ENCODE measurements around the gene CRADD.

CRADD gene

DNA sequence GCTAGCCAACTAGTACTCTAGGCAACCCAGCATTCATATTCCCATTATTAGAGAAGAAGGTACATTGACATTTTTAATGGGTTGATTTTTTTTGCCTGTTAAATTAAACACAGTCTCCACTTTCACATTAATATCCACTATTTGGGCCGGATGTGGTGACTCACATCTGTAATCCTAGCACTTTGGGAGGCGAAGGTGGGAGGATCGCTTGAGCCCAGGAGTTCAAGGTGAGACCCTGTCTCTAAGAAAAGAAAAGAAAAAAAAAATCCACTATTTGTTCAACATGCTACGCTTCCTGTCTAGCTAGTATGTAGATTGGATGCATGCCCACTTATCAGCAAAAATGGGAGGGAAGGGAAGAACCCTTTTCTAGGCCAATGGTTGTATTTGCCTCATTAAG, 7.1 kb upstream of the CRADD start:
- peaks cover 11% of the 10 kb centered on the region; the same call in 1 of the 2 replicates for H3K9me3 ChIP-seq (ENCODE audit: control insufficient read depth, insufficient read depth, low read depth, low read length)
- H3K27me3 ChIP-seq (ENCODE audit: control insufficient read depth, insufficient read depth, low read length): no peaks in the 10 kb centered on the region
- no peaks in the 10 kb centered on the region for H3K4me1 ChIP-seq (ENCODE audit: control insufficient read depth, insufficient read depth, low read length)
- H3K9ac ChIP-seq (ENCODE audit: low read length): no peak overlapping the region
- H3K4me3 ChIP-seq (ENCODE audit: low read depth, low read length): no peak overlapping the region
- no peaks in the 10 kb centered on the region for H3K36me3 ChIP-seq (ENCODE audit: control insufficient read depth, insufficient read depth, low read length)
- no peak overlapping the region for H3K27ac ChIP-seq (ENCODE audit: low read depth, low read length)

DNA sequence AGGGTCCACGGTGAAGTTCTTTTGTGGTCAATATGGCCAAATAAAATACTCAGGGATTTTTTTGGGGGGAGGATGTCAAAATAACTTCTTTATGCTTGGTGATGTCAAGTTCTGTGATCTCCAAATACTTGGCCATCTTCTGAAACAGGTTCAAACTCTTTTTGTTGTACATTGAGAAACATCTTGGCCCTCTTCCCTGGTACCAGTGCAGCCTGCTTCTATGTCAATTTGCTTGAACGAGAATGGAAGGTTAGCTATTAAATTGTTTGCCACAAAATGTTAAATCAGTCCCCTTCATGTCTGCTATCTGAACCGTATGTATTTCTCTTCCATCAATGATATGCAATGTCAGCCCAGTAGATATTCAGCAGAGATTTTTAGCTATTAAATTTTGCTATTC, 6.1 kb upstream of the CRADD start:
- Histone ChIP-seq H3K4me3 (ENCODE audit: low read depth, low read length) (no peak overlapping the region), H3K4me1 (ENCODE audit: control insufficient read depth, insufficient read depth, low read length) (no peaks in the 10 kb centered on the region), H3K27me3 (ENCODE audit: control insufficient read depth, insufficient read depth, low read length) (no peaks in the 10 kb centered on the region), H3K36me3 (ENCODE audit: control insufficient read depth, insufficient read depth, low read length) (no peaks in the 10 kb centered on the region), H3K27ac (ENCODE audit: low read depth, low read length) (no peak overlapping the region), H3K9me3 (ENCODE audit: control insufficient read depth, insufficient read depth, low read depth, low read length) (peaks cover 11% of the 10 kb centered on the region; the same call in 1 of the 2 replicates), H3K9ac (ENCODE audit: low read length) (no peak overlapping the region)

DNA sequence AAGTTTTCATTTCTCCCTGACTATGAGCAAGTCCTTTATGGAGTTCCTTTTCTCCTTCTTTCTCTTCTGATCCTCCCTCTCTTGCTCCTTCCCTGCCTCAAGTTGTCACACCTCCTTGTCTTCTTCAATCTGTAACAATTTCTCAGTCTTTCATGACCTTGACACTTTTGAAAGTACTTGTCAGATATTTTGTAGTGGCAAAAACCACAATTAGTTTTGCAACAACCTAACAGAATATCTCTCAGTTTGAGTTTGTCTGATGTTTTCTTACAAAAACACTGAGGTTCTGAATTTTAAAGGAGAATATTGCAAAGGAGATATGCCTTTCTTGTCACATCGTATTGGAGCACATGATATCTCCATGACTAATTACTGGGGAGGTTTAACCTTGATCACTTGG, 4.1 kb upstream of the CRADD start:
- Histone ChIP-seq H3K9ac (ENCODE audit: low read length) (no peak overlapping the region), H3K36me3 (ENCODE audit: control insufficient read depth, insufficient read depth, low read length) (no peaks in the 10 kb centered on the region), H3K4me1 (ENCODE audit: control insufficient read depth, insufficient read depth, low read length) (peaks cover 2% of the 10 kb centered on the region; the same call in 1 of the 2 replicates), H3K9me3 (ENCODE audit: control insufficient read depth, insufficient read depth, low read depth, low read length) (peaks cover 11% of the 10 kb centered on the region; the same call in 1 of the 2 replicates), H3K27ac (ENCODE audit: low read depth, low read length) (no peak overlapping the region), H3K27me3 (ENCODE audit: control insufficient read depth, insufficient read depth, low read length) (no peaks in the 10 kb centered on the region), H3K4me3 (ENCODE audit: low read depth, low read length) (no peak overlapping the region)

- Histone ChIP-seq H3K27ac (ENCODE audit: low read depth, low read length) (no peak overlapping the region), H3K4me3 (ENCODE audit: low read depth, low read length) (no peak overlapping the region), H3K4me1 (ENCODE audit: control insufficient read depth, insufficient read depth, low read length) (peaks cover 11% of the 10 kb centered on the region), H3K9ac (ENCODE audit: low read length) (no peak overlapping the region), H3K27me3 (ENCODE audit: control insufficient read depth, insufficient read depth, low read length) (no peaks in the 10 kb centered on the region), H3K36me3 (ENCODE audit: control insufficient read depth, insufficient read depth, low read length) (no peaks in the 10 kb centered on the region), H3K9me3 (ENCODE audit: control insufficient read depth, insufficient read depth, low read depth, low read length) (peaks cover 4% of the 10 kb centered on the region; the same call in 1 of the 2 replicates)
Measured at GRCh38 chr12:93674386-93674785, 2.8 kb upstream of the CRADD start.

DNA sequence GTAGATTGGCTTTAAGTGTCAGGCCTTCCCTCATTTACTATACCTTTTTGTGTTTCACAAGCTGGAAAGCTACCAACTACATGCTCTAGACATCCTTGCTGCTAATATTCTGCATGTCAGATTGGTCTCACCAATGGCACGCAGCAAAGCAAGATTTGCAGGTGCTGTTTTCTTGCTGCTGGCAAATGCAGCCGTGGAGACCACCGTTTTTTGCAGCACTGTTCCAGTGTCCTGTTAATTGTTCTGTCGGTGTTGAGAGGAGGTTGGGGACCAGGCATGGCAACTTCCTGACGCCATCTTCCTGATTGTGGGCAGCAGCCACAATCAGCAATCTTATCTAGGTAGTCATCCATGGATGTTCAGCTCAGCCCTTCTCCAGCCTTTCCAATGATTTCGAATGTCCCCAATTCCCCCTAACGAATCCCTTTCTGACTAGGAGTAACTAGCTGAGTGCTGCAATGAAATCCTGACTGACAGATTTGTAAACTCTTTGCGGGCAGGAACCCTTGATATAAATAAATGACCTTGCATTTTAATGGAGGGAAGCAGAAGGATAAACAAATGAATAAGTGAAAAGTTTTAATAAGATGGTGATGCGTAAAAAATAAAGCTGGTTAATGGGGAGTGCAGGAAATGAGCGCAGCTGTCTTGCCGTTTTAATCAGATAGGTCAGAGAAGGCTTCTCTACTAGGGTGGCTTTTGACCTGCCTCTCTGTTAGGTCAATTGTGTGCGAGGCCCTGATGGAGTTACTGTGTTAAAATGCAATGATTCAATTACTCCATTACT, 574 bp upstream of the CRADD start:
- Histone ChIP-seq H3K9me3 (ENCODE audit: control insufficient read depth, insufficient read depth, low read depth, low read length) (no peaks in the 10 kb centered on the region), H3K27ac (ENCODE audit: low read depth, low read length) (no peak overlapping the region), H3K36me3 (ENCODE audit: control insufficient read depth, insufficient read depth, low read length) (no peaks in the 10 kb centered on the region), H3K4me1 (ENCODE audit: control insufficient read depth, insufficient read depth, low read length) (peaks cover 11% of the 10 kb centered on the region), H3K27me3 (ENCODE audit: control insufficient read depth, insufficient read depth, low read length) (no peaks in the 10 kb centered on the region), H3K9ac (ENCODE audit: low read length) (peak overlapping the region; percentile 29), H3K4me3 (ENCODE audit: low read depth, low read length) (peak overlapping the region; percentile 79)

DNA sequence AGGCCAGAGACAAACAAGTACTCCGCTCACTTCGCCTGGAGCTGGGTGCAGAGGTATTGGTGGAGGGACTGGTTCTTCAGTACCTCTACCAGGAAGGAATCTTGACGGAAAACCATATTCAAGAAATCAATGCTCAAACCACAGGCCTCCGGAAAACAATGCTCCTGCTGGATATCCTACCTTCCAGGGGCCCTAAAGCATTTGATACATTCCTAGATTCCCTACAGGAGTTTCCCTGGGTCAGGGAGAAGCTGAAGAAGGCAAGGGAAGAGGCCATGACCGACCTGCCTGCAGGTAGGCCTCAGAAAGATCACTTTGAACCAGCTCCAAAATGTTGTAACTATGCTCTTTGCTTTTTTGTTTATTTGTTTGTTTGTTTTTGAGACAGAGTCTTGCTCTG, 1.6 kb downstream of the CRADD start:
- Histone ChIP-seq H3K27ac (ENCODE audit: low read depth, low read length) (0 out of 2 replicates have a peak overlapping the region, but pooled peaks have one; percentile 70), H3K4me1 (ENCODE audit: control insufficient read depth, insufficient read depth, low read length) (peaks cover 28% of the 10 kb centered on the region), H3K9ac (ENCODE audit: low read length) (no peak overlapping the region), H3K4me3 (ENCODE audit: low read depth, low read length) (peak overlapping the region; percentile 79), H3K36me3 (ENCODE audit: control insufficient read depth, insufficient read depth, low read length) (no peaks in the 10 kb centered on the region), H3K9me3 (ENCODE audit: control insufficient read depth, insufficient read depth, low read depth, low read length) (no peaks in the 10 kb centered on the region), H3K27me3 (ENCODE audit: control insufficient read depth, insufficient read depth, low read length) (no peaks in the 10 kb centered on the region)

DNA sequence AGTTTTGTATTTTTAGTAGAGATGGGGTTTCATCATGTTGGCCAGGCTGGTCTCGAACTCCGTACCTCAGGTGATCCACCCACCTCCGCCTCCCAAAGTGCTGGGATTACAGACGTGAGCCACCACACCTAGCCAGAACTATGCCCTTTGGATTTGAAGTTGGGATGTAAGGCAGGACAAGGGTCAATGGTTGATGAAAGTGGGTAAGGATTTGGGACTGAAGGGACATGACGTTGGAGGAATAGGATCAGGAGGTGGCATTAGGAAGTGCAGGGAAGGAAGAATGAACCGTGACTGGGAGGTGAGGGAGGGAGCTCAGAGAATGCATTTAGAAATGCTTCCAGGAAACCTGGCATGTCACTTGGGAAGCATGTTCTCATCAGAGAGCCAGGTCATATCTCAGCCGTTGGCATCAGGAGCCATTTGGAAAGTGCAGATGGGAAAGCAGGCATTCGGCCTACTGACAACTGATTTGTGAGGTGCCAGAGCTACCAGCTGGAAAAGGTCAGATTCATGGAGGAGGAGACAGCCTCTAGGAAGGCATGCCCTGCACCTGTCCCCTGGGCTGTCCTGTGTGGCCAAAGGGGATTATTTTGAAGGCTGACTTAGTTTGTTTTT, 2.2 kb downstream of the CRADD start:
- Histone ChIP-seq H3K27ac (ENCODE audit: low read depth, low read length) (no peak overlapping the region), H3K9ac (ENCODE audit: low read length) (no peak overlapping the region), H3K4me1 (ENCODE audit: control insufficient read depth, insufficient read depth, low read length) (peaks cover 28% of the 10 kb centered on the region), H3K4me3 (ENCODE audit: low read depth, low read length) (no peak overlapping the region), H3K9me3 (ENCODE audit: control insufficient read depth, insufficient read depth, low read depth, low read length) (no peaks in the 10 kb centered on the region), H3K36me3 (ENCODE audit: control insufficient read depth, insufficient read depth, low read length) (no peaks in the 10 kb centered on the region), H3K27me3 (ENCODE audit: control insufficient read depth, insufficient read depth, low read length) (no peaks in the 10 kb centered on the region)

DNA sequence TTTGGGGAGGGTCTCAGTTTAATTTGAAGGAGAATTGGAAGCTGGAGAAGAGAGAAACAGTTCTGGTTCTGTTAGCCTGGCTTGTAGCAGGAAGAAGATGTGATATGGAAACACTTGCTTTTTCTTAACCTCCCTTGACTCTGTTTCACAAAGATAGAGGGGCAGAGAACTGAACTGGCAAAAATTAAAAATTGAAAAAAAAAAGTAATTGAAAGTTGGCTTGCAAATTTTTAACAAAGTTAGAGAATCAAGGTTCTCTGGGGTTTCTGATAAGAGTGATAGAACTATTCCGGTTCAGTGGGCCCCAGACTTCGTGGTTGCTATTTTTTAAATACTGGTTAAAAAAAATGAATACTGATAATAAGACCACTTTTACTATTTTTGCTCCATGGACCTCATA, 2.8 kb downstream of the CRADD start:
- Histone ChIP-seq H3K4me1 (ENCODE audit: control insufficient read depth, insufficient read depth, low read length) (peaks cover 28% of the 10 kb centered on the region), H3K27me3 (ENCODE audit: control insufficient read depth, insufficient read depth, low read length) (no peaks in the 10 kb centered on the region), H3K9me3 (ENCODE audit: control insufficient read depth, insufficient read depth, low read depth, low read length) (no peaks in the 10 kb centered on the region), H3K4me3 (ENCODE audit: low read depth, low read length) (no peak overlapping the region), H3K27ac (ENCODE audit: low read depth, low read length) (no peak overlapping the region), H3K9ac (ENCODE audit: low read length) (no peak overlapping the region), H3K36me3 (ENCODE audit: control insufficient read depth, insufficient read depth, low read length) (no peaks in the 10 kb centered on the region)

DNA sequence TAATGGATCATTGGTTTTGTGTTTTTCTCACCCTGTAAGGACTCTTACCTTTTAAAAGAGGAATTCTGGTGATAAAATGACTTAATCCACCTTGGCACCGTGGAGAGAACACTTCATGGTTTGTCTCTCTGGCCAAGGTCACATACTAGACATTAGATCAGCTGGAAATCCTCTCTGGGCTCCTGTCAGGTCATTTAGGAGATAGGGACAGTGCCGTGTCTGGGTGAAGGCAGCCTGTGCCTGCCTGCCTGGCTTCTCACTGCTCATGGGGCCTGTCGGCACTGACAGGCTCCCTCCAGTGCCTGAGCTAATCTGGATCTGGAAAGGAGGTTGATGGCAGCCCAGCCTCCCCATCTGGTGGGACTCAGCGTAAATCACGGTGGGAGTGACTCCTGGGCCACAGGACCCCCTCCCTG, 5.7 kb downstream of the CRADD start:
- Histone ChIP-seq H3K4me3 (ENCODE audit: low read depth, low read length) (no peak overlapping the region), H3K9me3 (ENCODE audit: control insufficient read depth, insufficient read depth, low read depth, low read length) (no peaks in the 10 kb centered on the region), H3K27ac (ENCODE audit: low read depth, low read length) (no peak overlapping the region), H3K27me3 (ENCODE audit: control insufficient read depth, insufficient read depth, low read length) (no peaks in the 10 kb centered on the region), H3K36me3 (ENCODE audit: control insufficient read depth, insufficient read depth, low read length) (no peaks in the 10 kb centered on the region), H3K4me1 (ENCODE audit: control insufficient read depth, insufficient read depth, low read length) (peaks cover 28% of the 10 kb centered on the region), H3K9ac (ENCODE audit: low read length) (no peak overlapping the region)

GRCh38 chr12:93683410-93683809, 6.2 kb downstream of the CRADD start:
- Histone ChIP-seq H3K9ac (ENCODE audit: low read length) (no peak overlapping the region), H3K27ac (ENCODE audit: low read depth, low read length) (no peak overlapping the region), H3K9me3 (ENCODE audit: control insufficient read depth, insufficient read depth, low read depth, low read length) (no peaks in the 10 kb centered on the region), H3K4me1 (ENCODE audit: control insufficient read depth, insufficient read depth, low read length) (peaks cover 23% of the 10 kb centered on the region), H3K4me3 (ENCODE audit: low read depth, low read length) (no peak overlapping the region), H3K36me3 (ENCODE audit: control insufficient read depth, insufficient read depth, low read length) (no peaks in the 10 kb centered on the region), H3K27me3 (ENCODE audit: control insufficient read depth, insufficient read depth, low read length) (no peaks in the 10 kb centered on the region)

GRCh38 chr12:93684716-93685115, 7.5 kb downstream of the CRADD start:
- Histone ChIP-seq H3K36me3 (ENCODE audit: control insufficient read depth, insufficient read depth, low read length) (no peaks in the 10 kb centered on the region), H3K9ac (ENCODE audit: low read length) (no peak overlapping the region), H3K27ac (ENCODE audit: low read depth, low read length) (no peak overlapping the region), H3K27me3 (ENCODE audit: control insufficient read depth, insufficient read depth, low read length) (no peaks in the 10 kb centered on the region), H3K4me1 (ENCODE audit: control insufficient read depth, insufficient read depth, low read length) (peaks cover 30% of the 10 kb centered on the region), H3K4me3 (ENCODE audit: low read depth, low read length) (no peak overlapping the region), H3K9me3 (ENCODE audit: control insufficient read depth, insufficient read depth, low read depth, low read length) (no peaks in the 10 kb centered on the region)
